SK-N-SH treated with all-trans-retinoic acid at 6 μM for 48 hours (cell line): ENCODE measurements around the gene MED27.

Source experiments
- ATAC-seq: fragments of 200-7000 bp; cut with Tn5 transposase; 3 replicates; pipeline ENCODE4 v1.9.1; 2020; ENCODE audit warnings: mild to moderate bottlenecking, moderate library complexity
- ARNTL ChIP-seq: fragments of 450-650 bp; formaldehyde crosslinking; IDR thresholded peaks from 2 replicates; pipeline ENCODE4 v1.5.0; 2020; ENCODE audit warnings: low read depth, mild to moderate bottlenecking, moderate library complexity, borderline replicate concordance
- BACH2 ChIP-seq: fragments of 250-450 bp; sonication (Bioruptor Pico); IDR thresholded peaks from 2 replicates; pipeline ENCODE4 v1.9.0; 2021; ENCODE audit warnings: mild to moderate bottlenecking, borderline replicate concordance
- CSRNP3 ChIP-seq: fragments of 250-450 bp; sonication (Bioruptor Pico); IDR thresholded peaks from 2 replicates; pipeline ENCODE4 v1.5.1; 2021; ENCODE audit warnings: mild to moderate bottlenecking, moderate library complexity
- GLIS3 ChIP-seq: fragments of 250-450 bp; sonication (Bioruptor Pico); IDR thresholded peaks from 2 replicates; pipeline ENCODE4 v1.5.0; 2020; ENCODE audit warnings: mild to moderate bottlenecking, moderate library complexity
- OSR1 ChIP-seq: fragments of 250-450 bp; sonication (Bioruptor Pico); IDR thresholded peaks from 2 replicates; pipeline ENCODE4 v1.8.0; 2022; ENCODE audit warnings: moderate library complexity, mild to moderate bottlenecking, inconsistent platforms
- RARB ChIP-seq: fragments of 250-450 bp; sonication (Bioruptor Pico); IDR thresholded peaks from 2 replicates; pipeline ENCODE4 v1.8.0; 2021; ENCODE audit warnings: mild to moderate bottlenecking, moderate library complexity
- SNAI2 ChIP-seq: fragments of 250-450 bp; sonication (Bioruptor Pico); IDR thresholded peaks from 2 replicates; pipeline ENCODE4 v1.5.0; 2020; ENCODE audit warnings: mild to moderate bottlenecking, moderate library complexity
- TOX ChIP-seq: fragments of 250-450 bp; sonication (Bioruptor Pico); IDR thresholded peaks from 2 replicates; pipeline ENCODE4 v1.8.0; 2021; ENCODE audit warnings: mild to moderate bottlenecking, moderate library complexity, borderline replicate concordance
- ZC3H10 ChIP-seq: fragments of 250-450 bp; sonication (Bioruptor Pico); IDR thresholded peaks from 2 replicates; pipeline ENCODE4 v1.5.1; 2021; ENCODE audit warnings: mild to moderate bottlenecking, moderate library complexity
- ZFP3 ChIP-seq: fragments of 250-450 bp; sonication (Bioruptor Pico); IDR thresholded peaks from 2 replicates; pipeline ENCODE4 v1.5.0; 2020; ENCODE audit warnings: mild to moderate bottlenecking, moderate library complexity
- ZFP30 ChIP-seq: fragments of 450-650 bp; formaldehyde crosslinking; IDR thresholded peaks from 2 replicates; pipeline ENCODE4 v1.5.0; 2022; ENCODE audit warnings: mild to moderate bottlenecking, moderate library complexity
- ZNF565 ChIP-seq: fragments of 450-650 bp; formaldehyde crosslinking; conservative IDR thresholded peaks from 2 replicates; pipeline ENCODE4 v1.5.0; 2020; ENCODE audit warnings: low read depth, mild to moderate bottlenecking, moderate library complexity
- ZNF70 ChIP-seq: fragments of 450-650 bp; formaldehyde crosslinking; IDR thresholded peaks from 2 replicates; pipeline ENCODE4 v1.5.0; 2020; ENCODE audit warnings: mild to moderate bottlenecking, moderate library complexity
- ZNF8 ChIP-seq: fragments of 450-650 bp; formaldehyde crosslinking; IDR thresholded peaks from 2 replicates; pipeline ENCODE4 v1.5.0; 2020; ENCODE audit warnings: mild to moderate bottlenecking, moderate library complexity
- TF ChIP-seq, protein P1 (sequence below): fragments of 250-450 bp; sonication (Bioruptor Pico); IDR thresholded peaks from 2 replicates; pipeline ENCODE4 v1.5.0; 2020; ENCODE audit warnings: mild to moderate bottlenecking, moderate library complexity
- TF ChIP-seq, protein P2 (sequence below): fragments of 250-450 bp; sonication (Bioruptor Pico); IDR thresholded peaks from 2 replicates; pipeline ENCODE4 v1.5.1; 2020; ENCODE audit warnings: low read depth, mild to moderate bottlenecking, moderate library complexity
- TF ChIP-seq, protein P3 (sequence below): fragments of 250-450 bp; sonication (Bioruptor Pico); IDR thresholded peaks from 2 replicates; pipeline ENCODE4 v1.8.0; 2020; ENCODE audit warnings: mild to moderate bottlenecking, moderate library complexity, borderline replicate concordance

MED27 gene

DNA sequence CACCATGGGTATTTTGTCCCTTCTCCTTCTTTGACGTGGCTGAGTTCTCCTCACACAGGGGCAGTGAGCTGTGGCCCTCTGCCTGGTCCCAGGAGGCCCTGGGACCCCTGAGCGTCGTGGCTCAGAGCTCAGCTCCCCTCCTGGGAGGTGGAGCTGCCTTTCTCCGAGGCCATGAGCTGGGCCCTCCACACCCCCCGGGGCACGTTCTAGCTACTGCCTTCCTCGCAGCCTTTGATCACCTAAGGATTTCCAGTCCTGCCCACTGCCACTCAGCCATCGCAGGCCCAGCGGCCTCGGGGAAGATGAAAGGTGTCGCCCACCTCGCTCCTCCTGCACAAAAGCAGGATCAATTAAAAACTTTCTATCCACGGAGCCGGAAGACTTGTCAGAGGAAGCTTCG is 244.9 kb downstream of the MED27 start:
- ATAC-seq, result no peak

GRCh38 chr9:131833906-131834305 is 245.8 kb downstream of the MED27 start:
- TF ChIP-seq CSRNP3 (CRISPR knock-in tag) (no peak), ZNF565 (CRISPR knock-in tag) (no peak), ZFP30 (CRISPR knock-in tag) (no peak), SNAI2 (CRISPR knock-in tag) (no peak), ZNF8 (no peak), GLIS3 (no peak), ZNF70 (CRISPR knock-in tag) (no peak), ZFP3 (CRISPR knock-in tag) (no peak), RARB (CRISPR knock-in tag) (no peak), TOX (no peak)
- TF ChIP-seq, protein P1, sequence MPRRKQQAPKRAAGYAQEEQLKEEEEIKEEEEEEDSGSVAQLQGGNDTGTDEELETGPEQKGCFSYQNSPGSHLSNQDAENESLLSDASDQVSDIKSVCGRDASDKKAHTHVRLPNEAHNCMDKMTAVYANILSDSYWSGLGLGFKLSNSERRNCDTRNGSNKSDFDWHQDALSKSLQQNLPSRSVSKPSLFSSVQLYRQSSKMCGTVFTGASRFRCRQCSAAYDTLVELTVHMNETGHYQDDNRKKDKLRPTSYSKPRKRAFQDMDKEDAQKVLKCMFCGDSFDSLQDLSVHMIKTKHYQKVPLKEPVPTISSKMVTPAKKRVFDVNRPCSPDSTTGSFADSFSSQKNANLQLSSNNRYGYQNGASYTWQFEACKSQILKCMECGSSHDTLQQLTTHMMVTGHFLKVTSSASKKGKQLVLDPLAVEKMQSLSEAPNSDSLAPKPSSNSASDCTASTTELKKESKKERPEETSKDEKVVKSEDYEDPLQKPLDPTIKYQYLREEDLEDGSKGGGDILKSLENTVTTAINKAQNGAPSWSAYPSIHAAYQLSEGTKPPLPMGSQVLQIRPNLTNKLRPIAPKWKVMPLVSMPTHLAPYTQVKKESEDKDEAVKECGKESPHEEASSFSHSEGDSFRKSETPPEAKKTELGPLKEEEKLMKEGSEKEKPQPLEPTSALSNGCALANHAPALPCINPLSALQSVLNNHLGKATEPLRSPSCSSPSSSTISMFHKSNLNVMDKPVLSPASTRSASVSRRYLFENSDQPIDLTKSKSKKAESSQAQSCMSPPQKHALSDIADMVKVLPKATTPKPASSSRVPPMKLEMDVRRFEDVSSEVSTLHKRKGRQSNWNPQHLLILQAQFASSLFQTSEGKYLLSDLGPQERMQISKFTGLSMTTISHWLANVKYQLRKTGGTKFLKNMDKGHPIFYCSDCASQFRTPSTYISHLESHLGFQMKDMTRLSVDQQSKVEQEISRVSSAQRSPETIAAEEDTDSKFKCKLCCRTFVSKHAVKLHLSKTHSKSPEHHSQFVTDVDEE (CRISPR knock-in tag), result no peak
- TF ChIP-seq, protein P2, sequence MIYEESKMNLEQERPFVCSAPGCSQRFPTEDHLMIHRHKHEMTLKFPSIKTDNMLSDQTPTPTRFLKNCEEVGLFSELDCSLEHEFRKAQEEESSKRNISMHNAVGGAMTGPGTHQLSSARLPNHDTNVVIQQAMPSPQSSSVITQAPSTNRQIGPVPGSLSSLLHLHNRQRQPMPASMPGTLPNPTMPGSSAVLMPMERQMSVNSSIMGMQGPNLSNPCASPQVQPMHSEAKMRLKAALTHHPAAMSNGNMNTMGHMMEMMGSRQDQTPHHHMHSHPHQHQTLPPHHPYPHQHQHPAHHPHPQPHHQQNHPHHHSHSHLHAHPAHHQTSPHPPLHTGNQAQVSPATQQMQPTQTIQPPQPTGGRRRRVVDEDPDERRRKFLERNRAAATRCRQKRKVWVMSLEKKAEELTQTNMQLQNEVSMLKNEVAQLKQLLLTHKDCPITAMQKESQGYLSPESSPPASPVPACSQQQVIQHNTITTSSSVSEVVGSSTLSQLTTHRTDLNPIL, result no peak
- TF ChIP-seq, protein P3, sequence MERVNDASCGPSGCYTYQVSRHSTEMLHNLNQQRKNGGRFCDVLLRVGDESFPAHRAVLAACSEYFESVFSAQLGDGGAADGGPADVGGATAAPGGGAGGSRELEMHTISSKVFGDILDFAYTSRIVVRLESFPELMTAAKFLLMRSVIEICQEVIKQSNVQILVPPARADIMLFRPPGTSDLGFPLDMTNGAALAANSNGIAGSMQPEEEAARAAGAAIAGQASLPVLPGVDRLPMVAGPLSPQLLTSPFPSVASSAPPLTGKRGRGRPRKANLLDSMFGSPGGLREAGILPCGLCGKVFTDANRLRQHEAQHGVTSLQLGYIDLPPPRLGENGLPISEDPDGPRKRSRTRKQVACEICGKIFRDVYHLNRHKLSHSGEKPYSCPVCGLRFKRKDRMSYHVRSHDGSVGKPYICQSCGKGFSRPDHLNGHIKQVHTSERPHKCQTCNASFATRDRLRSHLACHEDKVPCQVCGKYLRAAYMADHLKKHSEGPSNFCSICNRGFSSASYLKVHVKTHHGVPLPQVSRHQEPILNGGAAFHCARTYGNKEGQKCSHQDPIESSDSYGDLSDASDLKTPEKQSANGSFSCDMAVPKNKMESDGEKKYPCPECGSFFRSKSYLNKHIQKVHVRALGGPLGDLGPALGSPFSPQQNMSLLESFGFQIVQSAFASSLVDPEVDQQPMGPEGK (CRISPR knock-in tag), result no peak
- no peak for ATAC-seq

More for the DNA sequence above, 244.9 kb downstream of the MED27 start:
- no peak for TF ChIP-seq BACH2 (CRISPR knock-in tag)

DNA sequence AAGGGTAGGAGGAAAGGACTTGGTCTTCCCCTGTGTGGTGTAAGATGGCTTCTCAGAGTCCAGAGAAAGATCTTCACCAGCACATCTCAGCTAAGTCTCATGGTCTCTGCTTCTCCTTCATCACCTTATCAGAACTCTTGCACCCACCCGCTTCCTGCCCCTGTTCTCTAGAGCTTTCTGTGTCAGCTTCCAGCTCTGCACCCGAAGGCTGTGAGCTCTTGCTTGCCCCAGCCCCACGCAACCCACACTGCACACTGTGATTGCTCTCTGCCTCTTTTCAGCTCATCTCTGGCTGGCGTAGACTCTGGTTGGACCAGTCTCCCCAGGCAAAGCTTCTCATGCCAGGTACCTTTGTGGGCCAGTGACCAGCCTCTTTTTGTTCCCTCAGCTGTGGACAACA is 246.6 kb downstream of the MED27 start:
- ATAC-seq, result no peak
- TF ChIP-seq SNAI2 (CRISPR knock-in tag), result no peak
- no peak for TF ChIP-seq ZNF8
- TF ChIP-seq ZC3H10, result no peak
- TF ChIP-seq RARB (CRISPR knock-in tag), result no peak
- TF ChIP-seq OSR1, result no peak
- TF ChIP-seq, protein P2, result no peak
- TF ChIP-seq ARNTL (CRISPR knock-in tag), result no peak
- TF ChIP-seq GLIS3, result no peak
- TF ChIP-seq, protein P3 (CRISPR knock-in tag), result no peak
